Hepatocyte (in vitro differentiated cells): ENCODE data around the gene TIMD4.

Experiments used
- CTCF ChIP-seq: fragments of 200-600 bp; sonication (generic); IDR thresholded peaks from 2 replicates; pipeline ENCODE4 v1.5.1; 2016; ENCODE audit warnings: antibody characterized with exemption, mild to moderate bottlenecking; ENCODE audit not compliant: poor library complexity
- EZH2phosphoT487 ChIP-seq: fragments of 200-600 bp; sonication (generic); IDR thresholded peaks from one replicate; pipeline ENCODE4 v1.6.1; 2018; ENCODE audit warnings: antibody characterized with exemption, mild to moderate bottlenecking, low read depth, moderate library complexity; ENCODE audit not compliant: unreplicated experiment, severe bottlenecking

DNA sequence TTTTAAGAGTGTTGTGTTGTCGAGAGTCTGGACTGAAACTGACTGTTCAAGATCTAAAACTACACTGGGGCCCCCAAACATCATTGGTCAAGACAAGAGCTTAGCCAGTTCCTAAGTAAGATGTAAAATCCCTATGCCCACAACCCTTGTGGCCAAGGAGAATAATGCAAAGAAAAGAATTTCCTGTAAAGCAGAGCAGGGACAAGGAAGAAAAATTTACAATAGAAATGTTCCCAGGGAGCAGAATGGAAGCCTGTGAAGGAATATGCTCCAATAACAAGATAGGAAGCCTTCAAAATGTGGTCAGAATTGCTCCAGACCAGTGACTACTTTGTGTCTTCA is 92.6 kb downstream of the TIMD4 start:
- TF ChIP-seq CTCF (no peak), EZH2phosphoT487 (no peak)
